Activated T-helper 1 cell treated with anti-CD3 and anti-CD28 coated beads, Interleukin-2, amount 50 U/mL, for 16 hours (primary cell): Measurements from ENCODE around the gene KCNH2.

Experiments
- DNase-seq, 2 donors: peaks; one replicate each; pipeline ENCODE4 v3.0.0-alpha.2; 2020; ENCODE audit warnings: low read depth in 1 of 2, low spot score in 1 of 2

The KCNH2 gene

DNA sequence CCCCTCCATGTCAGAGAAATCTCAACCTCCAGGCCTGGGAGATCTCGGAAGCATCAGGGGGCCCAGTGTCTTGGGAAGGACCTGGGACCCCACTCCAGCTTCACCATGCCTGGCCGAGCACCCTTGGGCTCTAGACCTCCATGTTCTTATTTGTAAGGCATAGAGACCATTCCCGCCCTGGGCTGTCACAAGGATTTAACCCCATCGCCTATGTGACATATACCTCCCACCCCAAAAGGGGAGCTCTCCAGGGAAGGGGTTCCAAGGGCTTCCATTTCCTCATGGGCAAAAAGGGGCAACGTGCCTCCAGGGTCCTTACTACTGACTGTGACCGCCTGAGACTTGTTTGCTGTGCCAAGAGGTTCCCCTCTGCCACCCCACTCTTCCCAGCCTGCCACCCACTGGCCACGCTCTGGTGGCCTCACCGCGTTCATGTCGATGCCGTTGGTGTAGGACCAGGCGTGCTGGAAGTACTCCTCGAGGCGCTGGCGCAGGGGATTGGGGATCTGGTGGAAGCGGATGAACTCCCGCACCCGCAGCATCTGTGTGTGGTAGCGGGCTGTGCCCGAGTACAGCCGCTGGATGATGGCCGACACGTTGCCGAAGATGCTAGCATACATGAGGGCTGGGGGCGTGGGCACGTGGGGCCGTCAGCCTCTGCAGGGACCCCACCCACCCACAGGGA lies 27.5 kb downstream of the KCNH2 start:
- DNase-seq, result no peak

DNA sequence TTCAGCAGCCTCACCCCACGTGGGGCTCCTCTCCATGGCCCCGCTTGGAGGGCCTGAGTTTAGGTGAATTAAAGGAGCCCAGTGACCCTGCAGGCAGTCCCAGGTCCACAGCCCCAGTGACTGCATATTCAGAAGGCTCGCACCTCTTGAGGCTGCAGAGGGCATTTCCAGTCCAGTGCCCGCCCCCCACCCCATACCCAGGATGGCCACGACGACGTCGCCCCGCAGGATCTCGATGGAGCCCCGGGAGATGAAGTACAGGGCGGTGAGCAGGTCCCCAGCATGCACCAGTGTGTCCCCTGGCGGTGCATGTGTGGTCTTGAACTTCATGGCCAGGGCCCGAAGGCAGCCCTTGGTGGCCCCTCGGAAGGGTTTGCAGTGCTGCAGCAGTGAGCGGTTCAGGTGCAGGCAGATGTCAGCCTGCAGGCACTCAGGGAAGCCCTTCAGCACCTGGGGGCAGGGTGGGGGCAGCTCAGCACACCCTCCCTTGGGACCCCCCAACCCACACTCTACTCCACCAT lies 28.1 kb downstream of the KCNH2 start:
- no peak for DNase-seq

DNA sequence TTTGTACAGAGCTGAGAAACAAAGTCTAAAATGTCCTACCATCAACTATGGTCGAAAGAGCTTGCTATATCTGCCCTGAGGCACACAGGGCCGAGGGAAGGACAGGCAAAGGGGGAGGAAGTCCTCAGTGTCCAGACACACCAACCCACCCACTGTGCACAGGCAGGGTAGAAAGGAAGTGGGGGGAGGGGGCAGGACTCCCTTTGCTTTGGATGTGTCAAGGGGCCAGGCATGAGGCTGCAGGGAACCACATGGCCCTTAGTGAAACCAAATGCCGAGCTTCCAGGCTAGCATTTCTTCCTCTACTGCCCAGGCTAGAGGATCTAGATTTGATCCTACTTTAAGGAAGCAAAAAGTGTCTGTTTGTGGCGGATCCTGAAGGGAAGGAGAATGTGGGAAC lies 28.6 kb downstream of the KCNH2 start:
- no peak for DNase-seq

DNA sequence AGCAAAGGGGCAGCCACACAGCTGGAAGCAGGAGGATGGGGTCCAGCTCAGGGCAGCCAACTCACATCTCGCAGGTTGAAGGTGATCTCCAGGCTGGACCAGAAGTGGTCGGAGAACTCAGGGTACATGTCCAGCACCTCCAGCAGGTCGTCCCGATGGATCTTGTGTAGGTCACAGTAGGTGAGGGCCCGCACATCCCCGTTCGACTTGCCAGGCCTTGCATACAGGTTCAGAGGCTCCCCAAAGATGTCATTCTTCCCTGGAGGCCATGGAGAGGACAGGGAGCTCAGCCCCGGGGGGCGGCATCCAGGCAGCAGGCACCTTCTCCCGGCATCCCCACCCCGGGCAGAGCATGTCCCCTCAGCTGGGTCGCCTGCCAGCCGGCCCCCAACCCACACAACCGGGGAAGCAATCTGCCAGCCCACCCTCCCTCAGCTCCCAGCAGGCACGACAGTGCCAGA lies 29.3 kb downstream of the KCNH2 start:
- DNase-seq, result no peak

DNA sequence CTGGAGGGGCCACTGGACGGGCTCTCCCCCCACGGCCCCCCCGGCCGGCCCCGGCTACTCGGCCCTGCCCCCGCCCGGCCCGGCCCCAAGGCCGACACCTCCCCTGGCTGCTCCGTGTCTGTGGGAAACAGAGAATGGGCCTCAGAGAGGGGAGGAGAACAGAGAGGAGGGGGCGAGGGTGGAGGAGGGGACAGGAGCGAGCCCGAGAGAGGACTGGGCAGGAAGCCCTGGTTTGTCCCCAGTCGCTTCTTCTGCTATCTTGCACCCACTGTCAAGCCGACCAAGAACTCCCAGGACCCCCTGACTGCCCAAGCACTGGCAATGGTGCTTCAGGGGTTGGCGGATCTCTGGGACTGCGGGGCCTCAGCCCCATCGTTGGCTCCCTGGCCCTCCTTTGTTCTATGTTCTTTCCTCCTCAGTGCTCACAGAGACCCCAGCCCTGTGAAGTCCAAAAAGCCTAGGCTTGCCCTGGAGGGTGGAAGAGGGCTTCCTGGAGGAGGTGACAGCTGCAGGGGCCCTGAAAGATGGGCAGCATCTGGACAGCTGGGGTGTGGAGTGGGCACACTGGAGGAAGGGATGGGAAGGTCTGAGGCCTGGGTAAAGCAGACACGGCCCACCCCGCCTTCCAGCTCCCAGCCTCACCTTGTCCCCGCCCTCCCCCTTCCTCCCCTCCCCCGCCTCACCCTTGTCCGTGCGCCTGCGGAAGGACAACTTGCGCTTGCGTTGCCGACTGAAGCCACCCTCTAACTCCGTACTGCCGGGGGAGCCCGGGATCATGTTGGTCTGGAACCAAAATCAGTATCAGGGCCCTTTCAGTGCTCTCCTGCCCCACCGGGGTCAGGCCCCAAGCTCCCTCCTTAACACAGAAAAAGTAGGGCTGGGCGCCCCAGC lies 30.1 kb downstream of the KCNH2 start:
- no peak for DNase-seq

DNA sequence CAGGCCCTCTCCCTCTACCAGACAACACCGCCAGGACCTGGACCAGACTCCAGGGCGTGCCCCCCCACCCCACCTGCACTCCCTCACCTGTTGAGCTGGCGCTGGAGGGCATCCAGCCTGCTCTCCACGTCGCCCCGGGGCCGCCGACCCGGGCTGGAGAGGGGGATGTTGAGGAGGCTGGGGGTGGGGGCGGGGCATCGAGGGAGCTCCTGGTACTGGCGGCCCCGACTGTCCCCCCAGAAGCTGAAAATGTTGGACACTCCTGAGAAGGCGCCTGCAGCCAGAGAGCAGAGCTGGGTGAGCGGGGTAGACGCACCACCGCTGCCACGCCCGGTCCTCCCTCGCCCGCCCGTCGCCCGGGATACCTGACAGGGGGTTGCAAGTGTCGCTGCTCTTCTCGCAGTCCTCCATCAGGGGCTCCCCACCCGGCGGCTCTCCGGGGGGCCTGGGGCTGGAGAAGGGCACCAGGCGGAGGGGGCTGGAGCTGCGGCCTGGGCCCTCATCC lies 30.8 kb downstream of the KCNH2 start:
- DNase-seq, result no peak

DNA sequence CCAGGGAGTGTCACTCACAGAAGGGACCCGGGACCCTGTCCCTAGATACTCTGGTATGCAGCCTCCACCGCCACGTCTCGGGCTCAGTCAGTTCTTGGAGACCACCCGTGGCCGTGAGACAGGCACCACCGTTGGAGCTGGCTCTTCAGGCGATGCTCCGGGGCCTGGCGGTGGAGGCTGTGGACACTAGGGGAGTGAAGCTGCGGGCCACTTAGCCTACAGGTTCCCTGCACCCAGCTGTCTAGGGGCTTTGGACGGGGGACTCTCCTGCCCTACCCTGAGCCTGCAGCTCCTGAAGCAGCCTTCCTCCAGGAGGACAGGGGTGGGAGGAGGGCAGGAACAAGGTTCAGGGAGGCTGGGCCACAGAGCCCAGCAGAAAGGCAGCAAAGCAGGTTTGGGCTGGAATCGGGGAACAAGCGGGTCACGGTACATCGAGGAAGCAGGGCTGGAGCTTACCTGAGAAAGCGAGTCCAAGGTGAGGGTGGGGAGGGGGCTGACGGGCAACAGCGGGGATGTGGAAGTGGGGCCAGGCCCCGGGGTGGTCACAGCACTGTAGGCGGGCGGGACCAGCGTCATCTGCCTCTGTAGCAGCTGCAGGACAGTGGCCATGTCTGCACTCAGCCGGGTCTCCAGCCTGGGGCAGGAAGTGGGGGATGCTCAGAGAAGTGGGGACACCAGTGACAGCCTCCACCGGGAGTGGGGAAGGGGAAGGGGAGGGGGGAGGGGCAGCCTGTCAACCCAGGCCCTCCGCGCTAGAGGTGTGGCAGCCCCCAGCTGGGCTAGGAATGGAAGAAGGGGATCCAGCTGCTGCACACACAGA lies 31.5 kb downstream of the KCNH2 start:
- DNase-seq, result no peak

DNA sequence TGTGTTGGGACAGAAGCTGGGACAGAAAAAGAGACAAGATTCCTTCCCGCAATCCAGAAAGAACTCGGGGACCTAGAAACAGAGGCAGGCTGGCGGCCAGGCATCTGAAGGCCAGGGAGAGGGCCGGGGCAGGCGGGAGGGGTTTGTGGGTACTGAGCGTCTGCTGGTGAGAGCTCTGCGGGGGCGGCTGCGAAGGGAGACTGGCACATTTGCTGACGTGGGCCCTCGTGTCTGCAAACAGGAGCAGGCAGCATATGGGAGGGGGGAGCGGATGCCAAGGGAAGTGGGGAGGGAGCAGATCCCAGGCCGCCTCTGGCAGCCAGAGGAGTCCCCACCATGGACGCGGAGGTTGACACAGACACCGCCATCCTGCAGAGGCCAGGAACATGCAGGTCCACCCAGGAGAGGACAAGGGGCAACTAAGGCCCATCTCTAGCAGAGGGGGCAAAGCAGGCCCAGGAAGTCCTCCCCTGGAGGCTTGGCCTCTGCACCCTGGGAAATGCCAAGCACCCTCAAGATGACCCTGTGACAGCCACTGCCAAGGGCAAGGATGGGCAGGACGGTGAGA lies 32.2 kb downstream of the KCNH2 start:
- no peak for DNase-seq

DNA sequence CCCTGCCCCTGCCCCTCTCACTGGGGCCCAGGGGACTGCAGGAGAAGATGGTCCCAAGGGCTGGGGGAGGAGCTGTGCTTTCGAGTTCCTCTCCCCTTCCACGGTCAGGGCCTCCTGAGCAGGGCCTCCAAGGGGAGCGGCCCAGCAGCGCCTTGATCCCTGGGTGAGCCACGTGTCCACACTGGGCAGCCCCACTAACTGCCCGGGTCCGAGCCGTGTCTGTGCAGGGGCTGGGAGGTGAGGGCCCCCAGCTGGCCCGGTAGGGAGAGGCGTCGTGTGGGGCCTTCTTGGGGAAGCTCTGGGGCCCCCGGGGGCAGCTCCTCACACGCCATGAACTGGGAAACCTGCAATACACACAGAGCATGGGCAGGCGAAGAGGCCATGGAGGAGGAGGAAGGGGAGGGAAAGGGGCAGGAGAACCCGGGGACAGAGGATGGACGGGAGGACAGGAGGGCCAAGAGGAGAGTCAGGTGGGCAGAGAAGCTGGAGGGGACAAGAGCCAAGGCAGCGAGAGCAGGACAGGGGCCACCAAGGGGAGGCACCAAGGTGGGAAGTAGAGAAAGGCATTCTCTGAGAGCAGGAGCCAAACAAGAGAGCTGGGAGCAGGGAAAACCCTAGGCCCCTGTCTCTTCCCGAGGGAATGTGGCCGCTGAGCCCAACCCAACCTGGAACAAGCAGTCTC lies 32.8 kb downstream of the KCNH2 start:
- DNase-seq, result no peak

DNA sequence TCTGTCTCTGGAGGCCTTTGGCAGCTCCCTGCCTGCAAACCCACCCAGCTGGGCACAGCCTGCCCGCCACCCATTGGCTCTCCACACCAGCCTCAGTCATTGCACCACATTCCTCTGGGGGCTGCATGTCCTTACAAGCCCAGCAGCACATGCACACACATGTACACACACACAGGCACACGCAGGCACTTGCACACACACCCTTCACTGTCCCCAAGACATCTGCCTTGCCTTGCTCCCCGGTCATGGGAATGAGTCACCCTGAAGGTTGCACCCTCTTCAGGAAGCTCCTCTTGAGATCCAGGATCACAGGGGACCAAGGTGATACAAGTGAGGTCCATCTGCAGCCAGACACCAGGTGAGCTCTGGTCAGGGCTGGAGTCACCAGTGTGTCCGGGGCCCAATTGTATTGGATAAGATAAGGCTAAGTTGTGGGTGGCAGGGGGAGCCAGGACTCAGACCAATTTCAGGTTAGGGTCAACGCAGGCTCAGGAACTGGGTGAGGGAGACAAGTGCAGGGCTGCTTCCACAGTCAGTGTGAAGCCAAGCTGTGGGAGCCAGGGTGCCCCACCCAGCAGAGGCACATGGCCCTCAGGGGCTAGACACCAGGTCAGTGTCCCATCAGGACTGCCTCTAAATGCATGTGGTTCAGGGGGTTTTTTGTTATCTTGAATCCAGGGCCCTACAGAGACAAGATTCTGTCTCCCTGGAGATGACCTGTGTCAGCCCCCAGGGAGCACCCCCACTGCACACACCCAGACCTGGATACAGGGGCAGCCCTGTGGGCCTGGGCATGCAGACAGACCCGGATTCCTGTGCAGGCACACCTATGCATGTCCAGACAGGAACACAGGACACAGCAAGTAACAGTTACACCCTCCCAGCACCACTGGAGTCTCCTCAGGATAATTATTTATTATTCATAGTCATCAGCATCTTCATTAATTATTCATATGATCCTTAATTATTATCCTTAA lies 33.8 kb downstream of the KCNH2 start:
- no peak for DNase-seq

DNA sequence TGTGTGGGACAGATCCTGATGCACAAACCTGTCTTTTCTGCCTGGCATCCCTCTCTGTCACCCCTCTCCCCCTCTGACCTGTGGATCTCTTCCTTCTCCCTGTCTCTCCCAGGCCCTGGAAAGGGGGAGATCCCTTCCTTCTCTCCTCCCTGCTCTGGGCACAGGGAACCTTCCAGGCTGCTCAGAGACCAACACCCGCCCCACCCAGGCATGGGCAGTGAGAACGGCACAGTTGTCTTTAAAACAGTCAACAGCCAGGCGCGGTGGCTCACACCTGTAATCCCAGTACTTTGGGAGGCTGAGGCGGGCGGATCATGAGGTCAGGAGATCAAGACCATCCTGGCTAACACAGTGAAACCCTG lies 34.7 kb downstream of the KCNH2 start:
- DNase-seq, result no peak

DNA sequence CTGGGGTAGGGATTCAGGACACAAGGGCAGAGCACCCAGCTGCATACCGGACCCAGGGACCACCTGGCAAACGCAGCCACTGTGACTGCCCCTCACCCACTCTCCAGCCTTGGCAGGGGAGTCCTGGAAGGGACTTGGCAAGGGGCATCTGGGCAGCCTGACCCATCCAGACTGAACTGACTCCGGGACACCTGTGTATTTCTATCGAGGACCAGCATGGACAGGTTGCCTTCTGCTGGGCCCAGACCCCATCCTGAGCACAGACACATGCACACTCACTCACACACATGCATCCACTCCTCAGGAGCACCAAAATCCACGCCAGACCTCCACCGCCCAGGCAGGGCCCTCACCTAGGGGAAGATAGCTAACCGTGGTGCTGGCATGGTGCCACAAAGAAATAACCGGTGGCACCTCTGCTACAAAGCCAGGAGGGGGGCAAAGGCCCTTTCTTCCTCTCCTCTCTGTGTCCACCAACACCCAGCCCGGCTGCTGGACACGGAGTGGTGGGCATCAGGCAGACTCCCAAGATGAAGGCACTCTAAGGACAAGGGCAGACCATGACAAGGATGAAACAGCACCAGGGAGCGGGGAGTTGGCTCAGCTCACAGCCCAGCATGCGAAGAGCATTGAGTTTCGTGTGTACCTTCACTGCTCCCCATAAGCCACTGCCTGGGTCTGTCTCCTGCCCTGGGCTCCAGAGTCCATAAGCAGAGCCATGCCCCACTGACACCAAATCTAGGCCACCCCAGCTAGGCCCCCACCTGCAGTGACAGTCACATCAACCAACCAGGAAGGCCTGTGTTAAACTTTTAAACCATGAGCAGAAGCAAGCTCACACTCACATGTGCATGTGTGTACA lies 35.3 kb downstream of the KCNH2 start:
- DNase-seq, result no peak

DNA sequence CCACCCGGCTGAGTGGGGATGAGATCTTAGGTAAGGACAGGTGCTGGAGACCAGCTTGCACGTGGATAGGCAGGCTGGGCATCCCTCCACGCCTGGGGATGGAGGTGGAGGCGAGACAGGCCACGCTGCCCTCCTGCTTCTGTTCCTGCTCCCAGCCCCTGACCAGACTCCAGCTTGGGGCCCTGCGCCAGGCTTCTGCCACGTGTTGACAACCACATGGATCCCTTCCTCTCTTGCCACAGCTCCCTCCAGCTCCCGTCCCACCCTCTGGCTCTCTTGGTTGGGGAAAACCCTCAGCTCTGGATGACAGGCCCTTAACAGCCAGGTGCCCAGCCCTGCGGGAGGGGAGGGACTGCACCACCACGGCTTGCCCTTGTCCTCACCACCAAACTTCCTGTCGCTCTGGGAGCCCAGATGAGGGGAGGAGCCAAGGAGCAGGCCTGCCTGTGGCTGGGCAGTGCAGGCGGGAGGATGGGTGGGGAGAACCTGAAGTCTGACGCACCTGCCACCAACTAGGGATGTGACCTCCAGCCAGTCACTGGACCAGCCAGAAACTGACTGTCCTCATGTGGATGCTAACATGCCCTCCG lies 36.0 kb downstream of the KCNH2 start:
- peak; percentile 25 to 26 for DNase-seq

DNA sequence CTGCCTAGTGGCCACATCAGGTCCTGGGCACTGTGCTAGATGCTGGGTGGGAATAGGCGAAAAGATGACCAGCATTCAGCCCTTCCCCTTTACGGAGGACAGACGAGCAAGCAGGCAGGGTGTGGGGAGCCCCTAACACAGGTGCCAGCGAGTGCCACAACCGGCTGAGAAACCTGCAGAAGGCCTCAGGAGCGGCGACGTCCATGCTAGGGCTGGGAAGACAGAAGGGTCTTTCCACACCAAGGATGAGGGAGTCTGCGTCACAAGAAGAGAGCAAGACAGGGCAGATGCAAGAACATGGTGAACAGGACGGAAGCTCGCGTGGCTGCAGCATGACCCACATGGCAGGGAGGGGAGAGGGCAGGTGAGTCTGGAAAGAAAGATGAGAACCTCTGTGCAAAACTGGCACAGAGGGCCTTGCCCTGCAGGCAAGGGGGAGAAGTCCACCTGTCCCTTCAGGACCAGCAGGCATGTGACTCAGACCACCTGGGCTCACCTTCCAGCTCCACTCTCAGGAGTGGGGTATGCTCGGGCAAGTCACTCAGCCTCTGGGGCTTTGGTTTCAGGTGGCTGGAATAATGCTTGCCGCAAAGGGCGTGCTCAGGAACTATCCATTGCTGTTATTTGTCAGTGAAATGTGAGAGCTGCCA lies 36.6 kb downstream of the KCNH2 start:
- DNase-seq, result no peak

DNA sequence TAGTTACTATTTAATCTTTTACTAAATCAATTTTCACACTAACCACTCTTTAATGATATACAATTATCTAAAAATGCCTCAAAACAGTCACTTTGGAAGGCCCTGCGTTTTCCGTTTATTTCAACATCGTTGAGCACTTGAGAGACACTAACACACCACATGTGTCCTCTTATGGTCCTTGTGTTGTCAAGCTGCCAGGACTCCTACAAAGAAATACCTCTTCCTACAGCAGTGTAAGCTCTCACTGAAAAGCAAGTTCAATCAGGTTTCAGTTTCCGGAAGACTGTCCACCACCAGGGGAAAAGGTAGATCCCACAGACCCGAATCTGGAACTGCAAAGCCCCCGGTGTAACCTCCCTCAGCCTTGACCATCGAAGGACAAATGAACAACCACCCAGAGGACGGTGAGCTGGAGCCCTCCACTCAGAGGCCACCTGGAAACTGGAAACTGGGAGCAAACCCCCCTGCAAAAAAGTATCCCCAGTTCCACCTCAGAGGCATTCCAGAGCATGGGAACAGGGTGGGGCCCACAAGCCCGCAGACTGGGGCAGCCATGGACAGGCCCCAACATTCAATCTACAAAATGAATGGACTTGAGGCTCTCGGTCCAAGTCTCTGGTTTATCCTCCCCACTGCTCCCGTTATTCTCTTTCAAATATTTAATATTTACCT lies 37.6 kb downstream of the KCNH2 start:
- no peak for DNase-seq

DNA sequence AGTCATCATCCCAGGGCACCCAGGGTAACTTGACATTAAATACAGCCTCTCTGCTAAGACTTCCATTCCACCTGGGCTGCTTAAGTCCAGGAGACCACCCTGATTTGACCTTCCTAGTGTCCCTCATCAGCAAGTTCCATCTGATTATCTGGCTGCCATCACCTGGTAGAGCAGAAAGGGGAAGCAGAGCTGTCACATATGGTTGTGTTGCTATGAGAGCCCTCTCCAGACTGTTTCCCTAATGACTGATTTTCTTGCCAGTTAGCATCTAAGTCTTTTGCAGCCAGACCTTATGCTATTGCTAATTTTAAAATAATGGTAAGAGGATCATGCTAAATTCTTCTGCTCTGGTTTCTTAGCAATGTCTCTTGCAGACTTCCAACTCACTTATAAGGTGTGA lies 38.7 kb downstream of the KCNH2 start:
- DNase-seq, result no peak

DNA sequence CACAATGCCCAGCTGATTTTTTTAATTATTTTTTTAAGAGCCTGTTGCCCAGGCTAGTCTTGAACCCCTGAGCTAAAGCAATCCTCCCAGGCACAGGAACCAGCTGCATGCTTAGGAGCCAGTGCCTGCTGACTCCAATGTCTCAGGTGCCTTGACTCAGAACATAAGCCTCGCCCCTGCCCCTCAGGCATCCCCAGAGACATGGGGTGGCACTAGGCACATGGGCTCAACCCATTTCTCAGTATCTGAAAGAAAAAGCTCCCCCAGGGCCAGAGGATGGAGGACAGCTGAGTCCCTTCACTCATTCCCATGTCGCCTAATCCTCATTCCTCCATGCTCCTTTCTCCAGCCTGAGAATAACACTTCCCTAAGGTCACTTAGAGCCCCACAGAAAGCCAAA lies 39.1 kb downstream of the KCNH2 start:
- no peak for DNase-seq
